ENCODE data around the gene PNKP. TPM values are rescaled to one million over a fixed set of nuclear protein-coding genes. Genes with fewer than 3 reads are reported as not detected.
A peak's percentile ranks its signal among the peaks of the same experiment; 100 is the strongest.

The PNKP gene
- total RNA-seq, 1 donor from 2014 or later: 144 TPM

GRCh38 chr19:49847731-49848696, 19.4 kb downstream of the PNKP start:
- Mint-ChIP-seq H3K27ac (peak overlapping the region; percentile 20), H3K4me3 (ENCODE audit: low read depth) (no peak overlapping the region), H3K4me1 (ENCODE audit: low read depth) (peaks cover 23% of the 10 kb centered on the region), H3K36me3 (ENCODE audit: insufficient read depth) (peaks cover 19% of the 10 kb centered on the region), H3K27me3 (no peaks in the 10 kb centered on the region), H3K9me3 (ENCODE audit: low read depth) (peaks cover 6% of the 10 kb centered on the region)
- DNase-seq (ENCODE audit: low spot score, unreplicated experiment): no peak
- TF ChIP-seq, protein P1, sequence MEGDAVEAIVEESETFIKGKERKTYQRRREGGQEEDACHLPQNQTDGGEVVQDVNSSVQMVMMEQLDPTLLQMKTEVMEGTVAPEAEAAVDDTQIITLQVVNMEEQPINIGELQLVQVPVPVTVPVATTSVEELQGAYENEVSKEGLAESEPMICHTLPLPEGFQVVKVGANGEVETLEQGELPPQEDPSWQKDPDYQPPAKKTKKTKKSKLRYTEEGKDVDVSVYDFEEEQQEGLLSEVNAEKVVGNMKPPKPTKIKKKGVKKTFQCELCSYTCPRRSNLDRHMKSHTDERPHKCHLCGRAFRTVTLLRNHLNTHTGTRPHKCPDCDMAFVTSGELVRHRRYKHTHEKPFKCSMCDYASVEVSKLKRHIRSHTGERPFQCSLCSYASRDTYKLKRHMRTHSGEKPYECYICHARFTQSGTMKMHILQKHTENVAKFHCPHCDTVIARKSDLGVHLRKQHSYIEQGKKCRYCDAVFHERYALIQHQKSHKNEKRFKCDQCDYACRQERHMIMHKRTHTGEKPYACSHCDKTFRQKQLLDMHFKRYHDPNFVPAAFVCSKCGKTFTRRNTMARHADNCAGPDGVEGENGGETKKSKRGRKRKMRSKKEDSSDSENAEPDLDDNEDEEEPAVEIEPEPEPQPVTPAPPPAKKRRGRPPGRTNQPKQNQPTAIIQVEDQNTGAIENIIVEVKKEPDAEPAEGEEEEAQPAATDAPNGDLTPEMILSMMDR (IDR thresholded peaks at IDR 0.05; ENCODE audit: unreplicated experiment): no peak

DNA sequence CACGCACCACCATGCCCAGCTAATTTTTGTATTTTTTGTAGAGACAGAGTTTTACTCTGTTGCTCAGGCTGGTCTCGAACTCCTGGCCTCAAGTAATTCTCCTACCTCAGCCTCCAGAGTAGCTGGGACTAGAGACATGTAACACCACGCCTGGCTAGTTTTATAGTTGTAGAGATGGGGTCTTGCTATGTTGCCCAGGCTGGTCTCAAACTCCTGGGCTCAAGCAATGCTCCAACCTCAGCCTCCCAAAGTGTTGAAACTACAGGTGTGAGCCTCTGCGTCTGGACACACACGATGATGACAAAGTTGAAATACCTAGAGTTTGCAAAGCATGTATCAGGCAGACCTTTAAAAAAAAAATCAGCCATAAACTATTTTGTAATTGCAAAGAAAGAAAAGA, 21.0 kb downstream of the PNKP start:
- H3K36me3 Mint-ChIP-seq (ENCODE audit: insufficient read depth): peaks cover 17% of the 10 kb centered on the region
- no peak for DNase-seq (ENCODE audit: low spot score, unreplicated experiment)
- no peak overlapping the region for H3K4me3 Mint-ChIP-seq (ENCODE audit: low read depth)
- H3K27ac Mint-ChIP-seq: peak overlapping the region; percentile 79
- H3K27me3 Mint-ChIP-seq: no peaks in the 10 kb centered on the region
- H3K9me3 Mint-ChIP-seq (ENCODE audit: low read depth): peaks cover 6% of the 10 kb centered on the region
- H3K4me1 Mint-ChIP-seq (ENCODE audit: low read depth): peaks cover 13% of the 10 kb centered on the region
- TF ChIP-seq, protein P1 (IDR thresholded peaks at IDR 0.05; ENCODE audit: unreplicated experiment): no peak

GRCh38 chr19:49845414-49845813, 22.0 kb downstream of the PNKP start:
- DNase-seq (ENCODE audit: low spot score, unreplicated experiment): no peak
- no peak overlapping the region for H3K27ac Mint-ChIP-seq
- peaks cover 13% of the 10 kb centered on the region for H3K4me1 Mint-ChIP-seq (ENCODE audit: low read depth)
- H3K27me3 Mint-ChIP-seq: no peaks in the 10 kb centered on the region
- H3K36me3 Mint-ChIP-seq (ENCODE audit: insufficient read depth): peaks cover 20% of the 10 kb centered on the region
- no peak overlapping the region for H3K4me3 Mint-ChIP-seq (ENCODE audit: low read depth)
- H3K9me3 Mint-ChIP-seq (ENCODE audit: low read depth): peaks cover 6% of the 10 kb centered on the region
- TF ChIP-seq, protein P1 (IDR thresholded peaks at IDR 0.05; ENCODE audit: unreplicated experiment): no peak

- H3K9me3 Mint-ChIP-seq (ENCODE audit: low read depth): peaks cover 3% of the 10 kb centered on the region
- H3K4me1 Mint-ChIP-seq (ENCODE audit: low read depth): peaks cover 8% of the 10 kb centered on the region
- H3K27ac Mint-ChIP-seq: no peak overlapping the region
- H3K27me3 Mint-ChIP-seq: no peaks in the 10 kb centered on the region
- H3K36me3 Mint-ChIP-seq (ENCODE audit: insufficient read depth): peaks cover 23% of the 10 kb centered on the region
- no peak overlapping the region for H3K4me3 Mint-ChIP-seq (ENCODE audit: low read depth)
- TF ChIP-seq, protein P1 (IDR thresholded peaks at IDR 0.05; ENCODE audit: unreplicated experiment): no peak
- no peak for DNase-seq (ENCODE audit: low spot score, unreplicated experiment)
Observed at GRCh38 chr19:49844138-49845095, 23.0 kb downstream of the PNKP start.

GRCh38 chr19:49843265-49843664, 24.1 kb downstream of the PNKP start:
- Mint-ChIP-seq H3K4me3 (ENCODE audit: low read depth) (no peak overlapping the region), H3K27me3 (no peaks in the 10 kb centered on the region), H3K27ac (no peak overlapping the region), H3K36me3 (ENCODE audit: insufficient read depth) (peaks cover 29% of the 10 kb centered on the region), H3K4me1 (ENCODE audit: low read depth) (peaks cover 8% of the 10 kb centered on the region), H3K9me3 (ENCODE audit: low read depth) (no peaks in the 10 kb centered on the region)
- no peak for DNase-seq (ENCODE audit: low spot score, unreplicated experiment)
- TF ChIP-seq, protein P1 (IDR thresholded peaks at IDR 0.05; ENCODE audit: unreplicated experiment): no peak

All from progenitor cell of endocrine pancreas (in vitro differentiated cells).